ENCODE data around the gene VSIR. TPM values are rescaled to one million over a fixed set of nuclear protein-coding genes. Genes with fewer than 3 reads are reported as not detected.

VSIR gene
- total RNA-seq, 1 donor from 2014 or later, result 2.9 TPM

DNA sequence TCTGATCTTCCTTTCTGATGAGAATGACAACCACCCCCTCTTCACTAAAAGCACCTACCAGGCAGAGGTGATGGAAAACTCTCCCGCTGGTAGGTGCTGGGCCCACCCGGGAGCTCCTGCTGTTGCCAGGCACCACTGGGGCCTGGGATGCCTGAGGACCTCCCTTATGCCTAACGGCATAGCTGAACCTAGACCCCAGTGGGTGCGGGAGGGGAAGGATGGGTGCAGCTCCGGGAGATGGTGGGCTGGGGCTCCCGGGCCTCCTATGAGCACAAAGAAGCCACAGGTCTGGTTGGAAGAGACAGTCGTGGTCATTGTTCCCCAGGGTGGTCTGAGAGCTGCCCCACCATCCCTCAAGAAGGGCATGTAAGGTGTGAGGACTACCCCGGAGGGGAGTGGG is 15.6 kb upstream of the VSIR start:
- FAIRE-seq, result no peak
- no peaks in the 10 kb centered on the region for H3K4me1 Mint-ChIP-seq (ENCODE audit: low read depth, unreplicated experiment)

GRCh38 chr10:71784679-71785272 is 11.5 kb upstream of the VSIR start:
- no peaks in the 10 kb centered on the region for H4K20me1 ChIP-seq (ENCODE audit: insufficient read depth, low read length)
- H2AFZ ChIP-seq (ENCODE audit: low read depth, low read length), result no peak overlapping the region
- Mint-ChIP-seq H3K4me1 (ENCODE audit: low read depth, unreplicated experiment) (peaks cover 5% of the 10 kb centered on the region), H3K9me3 (ENCODE audit: unreplicated experiment) (peaks cover 3% of the 10 kb centered on the region), H3K36me3 (ENCODE audit: low read depth, unreplicated experiment) (no peaks in the 10 kb centered on the region), H3K4me3 (ENCODE audit: unreplicated experiment) (no peak overlapping the region), H3K27ac (ENCODE audit: unreplicated experiment) (no peak overlapping the region), H3K27me3 (ENCODE audit: low read depth, unreplicated experiment) (peaks cover 69% of the 10 kb centered on the region)
- no peak overlapping the region for H3K4me2 ChIP-seq (ENCODE audit: low read length)
- H3K9me3 ChIP-seq (ENCODE audit: insufficient read depth, low read depth, low read length), result no peaks in the 10 kb centered on the region
- H3K4me1 ChIP-seq (ENCODE audit: insufficient read depth, low read length), result peaks cover 3% of the 10 kb centered on the region
- H3K36me3 ChIP-seq (ENCODE audit: insufficient read depth, low read length), result no peaks in the 10 kb centered on the region
- DNase-seq (ENCODE audit: low read depth) (no peak), FAIRE-seq (no peak)
- no peak overlapping the region for H3K9ac ChIP-seq (ENCODE audit: low read length)
- no peaks in the 10 kb centered on the region for H3K79me2 ChIP-seq (ENCODE audit: insufficient read depth, low read length)
- TF ChIP-seq, protein P1, sequence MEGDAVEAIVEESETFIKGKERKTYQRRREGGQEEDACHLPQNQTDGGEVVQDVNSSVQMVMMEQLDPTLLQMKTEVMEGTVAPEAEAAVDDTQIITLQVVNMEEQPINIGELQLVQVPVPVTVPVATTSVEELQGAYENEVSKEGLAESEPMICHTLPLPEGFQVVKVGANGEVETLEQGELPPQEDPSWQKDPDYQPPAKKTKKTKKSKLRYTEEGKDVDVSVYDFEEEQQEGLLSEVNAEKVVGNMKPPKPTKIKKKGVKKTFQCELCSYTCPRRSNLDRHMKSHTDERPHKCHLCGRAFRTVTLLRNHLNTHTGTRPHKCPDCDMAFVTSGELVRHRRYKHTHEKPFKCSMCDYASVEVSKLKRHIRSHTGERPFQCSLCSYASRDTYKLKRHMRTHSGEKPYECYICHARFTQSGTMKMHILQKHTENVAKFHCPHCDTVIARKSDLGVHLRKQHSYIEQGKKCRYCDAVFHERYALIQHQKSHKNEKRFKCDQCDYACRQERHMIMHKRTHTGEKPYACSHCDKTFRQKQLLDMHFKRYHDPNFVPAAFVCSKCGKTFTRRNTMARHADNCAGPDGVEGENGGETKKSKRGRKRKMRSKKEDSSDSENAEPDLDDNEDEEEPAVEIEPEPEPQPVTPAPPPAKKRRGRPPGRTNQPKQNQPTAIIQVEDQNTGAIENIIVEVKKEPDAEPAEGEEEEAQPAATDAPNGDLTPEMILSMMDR (IDR thresholded peaks at IDR 0.05; ENCODE audit: insufficient read depth, low read depth, low read length), result no peak
- TF ChIP-seq EZH2 (IDR thresholded peaks at IDR 0.05; ENCODE audit: insufficient read depth, low read length), result no peak
- peaks cover 4% of the 10 kb centered on the region for H3K27me3 ChIP-seq (ENCODE audit: insufficient read depth, low read length)
- H3K27ac ChIP-seq (ENCODE audit: low read depth, low read length), result no peak overlapping the region
- H3K4me3 ChIP-seq (ENCODE audit: insufficient read depth, low read depth, low read length), result no peak overlapping the region

More for the DNA sequence above, 15.6 kb upstream of the VSIR start:
- H3K27me3 Mint-ChIP-seq (ENCODE audit: low read depth, unreplicated experiment), result peaks cover 49% of the 10 kb centered on the region
- no peak overlapping the region for H3K27ac ChIP-seq (ENCODE audit: low read depth, low read length)
- H3K79me2 ChIP-seq (ENCODE audit: insufficient read depth, low read length), result no peaks in the 10 kb centered on the region
- no peak overlapping the region for H3K4me3 ChIP-seq (ENCODE audit: insufficient read depth, low read depth, low read length)
- H3K4me1 ChIP-seq (ENCODE audit: insufficient read depth, low read length), result no peaks in the 10 kb centered on the region
- H3K4me3 Mint-ChIP-seq (ENCODE audit: unreplicated experiment), result no peak overlapping the region
- peaks cover 3% of the 10 kb centered on the region for H3K9me3 Mint-ChIP-seq (ENCODE audit: unreplicated experiment)
- no peaks in the 10 kb centered on the region for H3K36me3 ChIP-seq (ENCODE audit: insufficient read depth, low read length)
- TF ChIP-seq, protein P1 (IDR thresholded peaks at IDR 0.05; ENCODE audit: insufficient read depth, low read depth, low read length), result no peak
- no peak for TF ChIP-seq EZH2 (IDR thresholded peaks at IDR 0.05; ENCODE audit: insufficient read depth, low read length)
- H3K4me2 ChIP-seq (ENCODE audit: low read length), result no peak overlapping the region
- DNase-seq (ENCODE audit: low read depth), result no peak
- no peak overlapping the region for H3K27ac Mint-ChIP-seq (ENCODE audit: unreplicated experiment)
- H2AFZ ChIP-seq (ENCODE audit: low read depth, low read length), result no peak overlapping the region
- H3K9ac ChIP-seq (ENCODE audit: low read length), result no peak overlapping the region
- H4K20me1 ChIP-seq (ENCODE audit: insufficient read depth, low read length), result no peaks in the 10 kb centered on the region
- H3K27me3 ChIP-seq (ENCODE audit: insufficient read depth, low read length), result peaks cover 2% of the 10 kb centered on the region
- H3K36me3 Mint-ChIP-seq (ENCODE audit: low read depth, unreplicated experiment), result no peaks in the 10 kb centered on the region
- H3K9me3 ChIP-seq (ENCODE audit: insufficient read depth, low read depth, low read length), result no peaks in the 10 kb centered on the region

GRCh38 chr10:71783917-71784678 is 10.8 kb upstream of the VSIR start:
- Mint-ChIP-seq H3K4me1 (ENCODE audit: low read depth, unreplicated experiment) (peaks cover 5% of the 10 kb centered on the region), H3K4me3 (ENCODE audit: unreplicated experiment) (no peak overlapping the region), H3K36me3 (ENCODE audit: low read depth, unreplicated experiment) (no peaks in the 10 kb centered on the region), H3K27ac (ENCODE audit: unreplicated experiment) (no peak overlapping the region), H3K27me3 (ENCODE audit: low read depth, unreplicated experiment) (peaks cover 69% of the 10 kb centered on the region), H3K9me3 (ENCODE audit: unreplicated experiment) (peaks cover 3% of the 10 kb centered on the region)
- Histone ChIP-seq H3K27ac (ENCODE audit: low read depth, low read length) (no peak overlapping the region), H3K4me2 (ENCODE audit: low read length) (no peak overlapping the region), H3K9ac (ENCODE audit: low read length) (no peak overlapping the region), H3K9me3 (ENCODE audit: insufficient read depth, low read depth, low read length) (no peaks in the 10 kb centered on the region), H4K20me1 (ENCODE audit: insufficient read depth, low read length) (no peaks in the 10 kb centered on the region), H2AFZ (ENCODE audit: low read depth, low read length) (no peak overlapping the region), H3K27me3 (ENCODE audit: insufficient read depth, low read length) (peaks cover 4% of the 10 kb centered on the region), H3K36me3 (ENCODE audit: insufficient read depth, low read length) (no peaks in the 10 kb centered on the region), H3K4me3 (ENCODE audit: insufficient read depth, low read depth, low read length) (no peak overlapping the region), H3K4me1 (ENCODE audit: insufficient read depth, low read length) (peaks cover 3% of the 10 kb centered on the region), H3K79me2 (ENCODE audit: insufficient read depth, low read length) (no peaks in the 10 kb centered on the region)
- no peak for TF ChIP-seq EZH2 (IDR thresholded peaks at IDR 0.05; ENCODE audit: insufficient read depth, low read length)
- TF ChIP-seq, protein P1 (IDR thresholded peaks at IDR 0.05; ENCODE audit: insufficient read depth, low read depth, low read length), result no peak
- DNase-seq (ENCODE audit: low read depth) (no peak), FAIRE-seq (no peak)

Data from astrocyte (in vitro differentiated cells and primary cell).